ENCODE data around the gene CTBP1. TPM values are rescaled to one million over a fixed set of nuclear protein-coding genes. Genes with fewer than 3 reads are reported as not detected.

CTBP1 gene
- total RNA-seq, 1 experiment from 2014 or later: 153 TPM

- 0 out of 2 replicates have a peak, but pooled peaks cover 6% of the 10 kb centered on the region for H3K27me3 ChIP-seq (ENCODE audit: insufficient read depth, low read depth)
- H3K4me1 ChIP-seq (replicated peaks; ENCODE audit: insufficient read depth): no peaks in the 10 kb centered on the region
- H3K4me3 ChIP-seq: no peak overlapping the region
- intact Hi-C loops (cut with micrococcal nuclease; ENCODE audit: unreplicated experiment): no loop called here
- no peaks in the 10 kb centered on the region for H3K36me3 ChIP-seq (ENCODE audit: low read depth)
- ChIA-PET POLR2A (ENCODE audit: unreplicated experiment) (interaction anchor here (0.6 kb wide), 1 partner anchor 459 kb away, joined by 5 read pairs; no protein-coding TSS in a partner anchor), CTCF (no interaction called here)
- H2AFZ ChIP-seq: no peak overlapping the region
- H4K20me1 ChIP-seq (ENCODE audit: insufficient read depth): no peaks in the 10 kb centered on the region
- no peaks in the 10 kb centered on the region for H3K79me2 ChIP-seq (ENCODE audit: low read depth)
- no peak for DNase-seq
- no peaks in the 10 kb centered on the region for H3F3A ChIP-seq (ENCODE audit: insufficient read depth, low read depth)
- H3K27ac ChIP-seq: no peak overlapping the region
- H3K4me2 ChIP-seq: no peak overlapping the region
- no peaks in the 10 kb centered on the region for H3K9me2 ChIP-seq (ENCODE audit: insufficient read depth)
- no TSS peak for BruUV-seq (replicated peaks)
- TF ChIP-seq CTCF (conservative IDR thresholded peaks at IDR 0.05): no peak
- no peak for TF ChIP-seq EZH2 (IDR thresholded peaks at IDR 0.05; ENCODE audit: low read depth)
- no peaks in the 10 kb centered on the region for H3K9me3 ChIP-seq (ENCODE audit: insufficient read depth, low read depth)
Measured at GRCh38 chr4:1204286-1204827, 44.6 kb downstream of the CTBP1 start.

- H3K36me3 ChIP-seq (ENCODE audit: low read depth): no peaks in the 10 kb centered on the region
- 0 out of 2 replicates have a peak, but pooled peaks cover 6% of the 10 kb centered on the region for H3K27me3 ChIP-seq (ENCODE audit: insufficient read depth, low read depth)
- ChIA-PET POLR2A (ENCODE audit: unreplicated experiment) (no interaction called here), CTCF (no interaction called here)
- no peaks in the 10 kb centered on the region for H3K79me2 ChIP-seq (ENCODE audit: low read depth)
- TF ChIP-seq EZH2 (IDR thresholded peaks at IDR 0.05; ENCODE audit: low read depth) (no peak), CTCF (conservative IDR thresholded peaks at IDR 0.05) (no peak)
- no peak overlapping the region for H2AFZ ChIP-seq
- no peaks in the 10 kb centered on the region for H3K9me2 ChIP-seq (ENCODE audit: insufficient read depth)
- intact Hi-C loops (cut with micrococcal nuclease; ENCODE audit: unreplicated experiment): no loop called here
- no peak overlapping the region for H3K4me3 ChIP-seq
- H3K4me1 ChIP-seq (replicated peaks; ENCODE audit: insufficient read depth): no peaks in the 10 kb centered on the region
- BruUV-seq (replicated peaks): no TSS peak
- H3F3A ChIP-seq (ENCODE audit: insufficient read depth, low read depth): no peaks in the 10 kb centered on the region
- H3K27ac ChIP-seq: no peak overlapping the region
- DNase-seq: no peak
- H3K4me2 ChIP-seq: no peak overlapping the region
- no peaks in the 10 kb centered on the region for H3K9me3 ChIP-seq (ENCODE audit: insufficient read depth, low read depth)
- H4K20me1 ChIP-seq (ENCODE audit: insufficient read depth): no peaks in the 10 kb centered on the region
Measured at GRCh38 chr4:1203026-1203616, 45.8 kb downstream of the CTBP1 start.

- no peaks in the 10 kb centered on the region for H3K9me2 ChIP-seq (ENCODE audit: insufficient read depth)
- H3K4me2 ChIP-seq: no peak overlapping the region
- no peaks in the 10 kb centered on the region for H3K4me1 ChIP-seq (replicated peaks; ENCODE audit: insufficient read depth)
- ChIA-PET CTCF (no interaction called here), POLR2A (ENCODE audit: unreplicated experiment) (no interaction called here)
- no peaks in the 10 kb centered on the region for H3F3A ChIP-seq (ENCODE audit: insufficient read depth, low read depth)
- no peak overlapping the region for H3K4me3 ChIP-seq
- H3K27me3 ChIP-seq (ENCODE audit: insufficient read depth, low read depth): 0 out of 2 replicates have a peak, but pooled peaks cover 6% of the 10 kb centered on the region
- H4K20me1 ChIP-seq (ENCODE audit: insufficient read depth): no peaks in the 10 kb centered on the region
- no peak overlapping the region for H2AFZ ChIP-seq
- no peak for DNase-seq
- intact Hi-C loops (cut with micrococcal nuclease; ENCODE audit: unreplicated experiment): no loop called here
- H3K36me3 ChIP-seq (ENCODE audit: low read depth): no peaks in the 10 kb centered on the region
- no peak overlapping the region for H3K27ac ChIP-seq
- BruUV-seq (replicated peaks): no TSS peak
- TF ChIP-seq EZH2 (IDR thresholded peaks at IDR 0.05; ENCODE audit: low read depth): no peak
- TF ChIP-seq CTCF (conservative IDR thresholded peaks at IDR 0.05): no peak
- no peaks in the 10 kb centered on the region for H3K9me3 ChIP-seq (ENCODE audit: insufficient read depth, low read depth)
- no peaks in the 10 kb centered on the region for H3K79me2 ChIP-seq (ENCODE audit: low read depth)
Measured at GRCh38 chr4:1202526-1203011, 46.4 kb downstream of the CTBP1 start.
